Measurements from ENCODE around the gene CCDC92. TPM values are rescaled to one million over a fixed set of nuclear protein-coding genes. Genes with fewer than 3 reads are reported as not detected.

Gene CCDC92
- total and polyA plus RNA-seq, 2 donors (not counting 3 experiments of a cell fraction or from before 2014, with no cell fraction given), result 41.2 to 41.6 TPM

GRCh38 chr12:123891516-123892179 lies 81.0 kb downstream of the CCDC92 start:
- dilution Hi-C loops (cut with MboI; ENCODE audit: extremely low pct_ligation_motif_present, low sequenced_read_pairs), result no loop called here
- Histone ChIP-seq H3K36me3 (ENCODE audit: control insufficient read depth in 2 of 2, extremely low read depth in 1 of 2, insufficient read depth in 2 of 2, low read length in 2 of 2) (no peaks in the 10 kb centered on the region), H3K79me2 (ENCODE audit: control insufficient read depth, insufficient read depth, low read length) (no peaks in the 10 kb centered on the region), H3K4me1 (ENCODE audit: control insufficient read depth, extremely low read depth, insufficient read depth, low read length) (no peaks in the 10 kb centered on the region), H3K9me1 (replicated peaks; ENCODE audit: control insufficient read depth, extremely low read depth, insufficient read depth, low read length) (no peaks in the 10 kb centered on the region), H4K20me1 (replicated peaks; ENCODE audit: control insufficient read depth, extremely low read depth, insufficient read depth, low read length) (no peaks in the 10 kb centered on the region), H3K27me3 (ENCODE audit: control insufficient read depth in 2 of 2, insufficient read depth in 2 of 2, low read length in 2 of 2) (peaks cover 0 to 3% of the 10 kb centered on the region in 2 experiments), H3K9me3 (replicated peaks; ENCODE audit: control insufficient read depth, insufficient read depth, low read length) (no peaks in the 10 kb centered on the region), H2AFZ (ENCODE audit: low read depth, low read length) (no peak overlapping the region), H3K4me2 (ENCODE audit: insufficient read depth, low read length) (no peak overlapping the region), H3K9ac (replicated peaks; ENCODE audit: extremely low read depth, insufficient read depth, low read length) (no peak overlapping the region), H3K27ac (ENCODE audit: insufficient read depth, low read depth, low read length) (no peak overlapping the region), H3K4me3 (replicated peaks in 1 of 3; ENCODE audit: insufficient read depth in 1 of 3, low read depth in 1 of 3, low read length in 3 of 3) (no peak overlapping the region)
- FAIRE-seq, result no peak
- ChIA-PET CTCF (no interaction called here), POLR2A (no interaction called here)
- TF ChIP-seq, protein P1, sequence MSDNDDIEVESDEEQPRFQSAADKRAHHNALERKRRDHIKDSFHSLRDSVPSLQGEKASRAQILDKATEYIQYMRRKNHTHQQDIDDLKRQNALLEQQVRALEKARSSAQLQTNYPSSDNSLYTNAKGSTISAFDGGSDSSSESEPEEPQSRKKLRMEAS (IDR thresholded peaks at IDR 0.05; ENCODE audit: insufficient read depth, insufficient read length), result no peak
- TF ChIP-seq POLR2AphosphoS5 (IDR thresholded peaks at IDR 0.05; ENCODE audit: insufficient read depth, low read depth, low read length), result no peak
- intact Hi-C loops (cut with micrococcal nuclease), result no loop called here
- BruUV-seq (replicated peaks), result no TSS peak
- DNase-seq (ENCODE audit: low read depth, low spot score), result no peak

- H3K27ac ChIP-seq (ENCODE audit: insufficient read depth, low read depth, low read length), result no peak overlapping the region
- peaks cover 0 to 3% of the 10 kb centered on the region in 2 experiments for H3K27me3 ChIP-seq (ENCODE audit: control insufficient read depth in 2 of 2, insufficient read depth in 2 of 2, low read length in 2 of 2)
- no peaks in the 10 kb centered on the region for H3K9me1 ChIP-seq (replicated peaks; ENCODE audit: control insufficient read depth, extremely low read depth, insufficient read depth, low read length)
- TF ChIP-seq JUN (IDR thresholded peaks at IDR 0.05; ENCODE audit: borderline replicate concordance, insufficient read depth, insufficient read length, low read depth) (no peak), MYC (IDR thresholded peaks at IDR 0.05; ENCODE audit: low read depth, low read length) (no peak), FOS (IDR thresholded peaks at IDR 0.05; ENCODE audit: borderline replicate concordance, insufficient read depth, low read length) (no peak), POLR2A (IDR thresholded peaks at IDR 0.05; ENCODE audit: low read depth, low read length) (no peak), CTCF (IDR thresholded peaks at IDR 0.05; ENCODE audit: extremely low read depth in 1 of 2, insufficient read depth in 1 of 2, low read depth in 1 of 2, low read length in 2 of 2) (no peak), EZH2 (IDR thresholded peaks at IDR 0.05; ENCODE audit: borderline replicate concordance, low read depth, low read length, severe bottlenecking) (no peak), POLR2AphosphoS5 (IDR thresholded peaks at IDR 0.05; ENCODE audit: insufficient read depth, low read depth, low read length) (no peak), GATA2 (IDR thresholded peaks at IDR 0.05; ENCODE audit: insufficient read depth, insufficient read length, low read depth, low read length) (no peak)
- TF ChIP-seq, protein P1 (IDR thresholded peaks at IDR 0.05; ENCODE audit: insufficient read depth, insufficient read length), result no peak
- no peak overlapping the region for H3K4me3 ChIP-seq (replicated peaks in 1 of 3; ENCODE audit: insufficient read depth in 1 of 3, low read depth in 1 of 3, low read length in 3 of 3)
- H3K4me1 ChIP-seq (ENCODE audit: control insufficient read depth, extremely low read depth, insufficient read depth, low read length), result no peaks in the 10 kb centered on the region
- H2AFZ ChIP-seq (ENCODE audit: low read depth, low read length), result no peak overlapping the region
- H3K4me2 ChIP-seq (ENCODE audit: insufficient read depth, low read length), result no peak overlapping the region
- H3K9me3 ChIP-seq (replicated peaks; ENCODE audit: control insufficient read depth, insufficient read depth, low read length), result no peaks in the 10 kb centered on the region
- no peak for DNase-seq (ENCODE audit: low read depth, low spot score)
- ChIA-PET POLR2A (no interaction called here), CTCF (interaction anchor here (2.0 kb wide), 1 partner anchor 14 kb away, joined by 7 read pairs; no protein-coding TSS in a partner anchor)
- dilution Hi-C loops (cut with MboI; ENCODE audit: extremely low pct_ligation_motif_present, low sequenced_read_pairs) (no loop called here), intact Hi-C loops (cut with micrococcal nuclease) (no loop called here)
- no peaks in the 10 kb centered on the region for H3K36me3 ChIP-seq (ENCODE audit: control insufficient read depth in 2 of 2, extremely low read depth in 1 of 2, insufficient read depth in 2 of 2, low read length in 2 of 2)
- H3K79me2 ChIP-seq (ENCODE audit: control insufficient read depth, insufficient read depth, low read length), result no peaks in the 10 kb centered on the region
- H4K20me1 ChIP-seq (replicated peaks; ENCODE audit: control insufficient read depth, extremely low read depth, insufficient read depth, low read length), result no peaks in the 10 kb centered on the region
- H3K9ac ChIP-seq (replicated peaks; ENCODE audit: extremely low read depth, insufficient read depth, low read length), result no peak overlapping the region
- BruUV-seq (replicated peaks), result no TSS peak
- FAIRE-seq, result no peak
Measured at GRCh38 chr12:123891011-123891410, 81.6 kb downstream of the CCDC92 start.
